Measurements from ENCODE around the gene CARD10. TPM values are rescaled to one million over a fixed set of nuclear protein-coding genes. Genes with fewer than 3 reads are reported as not detected.
"Not testable (repeated sequence)": the region's sequence is repeated elsewhere in the genome, so short reads cannot be mapped to it uniquely, and the experiment has no call there.

Gene CARD10
- total RNA-seq, 1 donor from 2014 or later = 13.5 TPM

DNA sequence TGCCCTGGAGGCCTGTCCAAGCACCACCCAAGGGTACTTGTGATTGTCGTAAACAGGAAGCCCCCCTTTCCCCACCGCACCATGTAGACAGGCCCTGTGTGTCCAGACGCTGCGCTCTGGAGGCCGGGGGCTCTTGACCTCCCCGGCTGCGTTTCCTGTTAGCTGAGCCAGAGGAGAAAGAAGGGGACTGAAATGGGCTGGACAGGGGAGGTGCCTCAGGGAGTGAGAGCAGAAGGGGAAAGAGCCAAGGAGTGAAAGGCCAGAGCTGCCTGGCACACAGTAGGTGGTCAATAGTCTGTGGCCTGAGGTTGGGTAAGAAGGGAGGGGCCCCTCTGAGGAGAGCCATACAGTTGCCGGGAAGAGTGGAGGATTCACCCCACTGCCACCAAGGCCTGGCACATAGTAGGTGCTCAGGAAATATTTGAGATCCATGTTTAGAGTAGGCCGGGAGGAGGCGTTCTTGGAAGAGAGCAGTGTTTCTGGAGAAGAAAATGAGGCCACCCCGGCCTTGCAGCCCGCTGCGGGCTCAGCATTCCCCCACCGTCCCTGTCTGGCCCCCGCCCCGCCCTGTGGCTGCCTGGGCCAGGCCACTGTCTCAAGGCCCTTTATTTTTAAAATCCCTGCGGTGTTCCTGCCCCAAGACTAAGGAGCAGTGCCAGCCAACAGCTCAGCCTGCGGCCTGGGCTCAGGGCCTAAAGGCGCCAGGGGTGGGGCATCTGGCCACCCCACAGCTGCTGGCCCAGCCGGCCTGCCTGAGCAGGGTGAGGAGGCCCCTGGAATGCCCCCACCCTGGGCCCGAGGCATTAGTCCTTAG lies 27.4 kb upstream of the CARD10 start:
- no peaks in the 10 kb centered on the region for H3K36me3 Mint-ChIP-seq (ENCODE audit: low read depth)
- DNase-seq (ENCODE audit: low spot score) = no peak
- TF ChIP-seq, protein P1, sequence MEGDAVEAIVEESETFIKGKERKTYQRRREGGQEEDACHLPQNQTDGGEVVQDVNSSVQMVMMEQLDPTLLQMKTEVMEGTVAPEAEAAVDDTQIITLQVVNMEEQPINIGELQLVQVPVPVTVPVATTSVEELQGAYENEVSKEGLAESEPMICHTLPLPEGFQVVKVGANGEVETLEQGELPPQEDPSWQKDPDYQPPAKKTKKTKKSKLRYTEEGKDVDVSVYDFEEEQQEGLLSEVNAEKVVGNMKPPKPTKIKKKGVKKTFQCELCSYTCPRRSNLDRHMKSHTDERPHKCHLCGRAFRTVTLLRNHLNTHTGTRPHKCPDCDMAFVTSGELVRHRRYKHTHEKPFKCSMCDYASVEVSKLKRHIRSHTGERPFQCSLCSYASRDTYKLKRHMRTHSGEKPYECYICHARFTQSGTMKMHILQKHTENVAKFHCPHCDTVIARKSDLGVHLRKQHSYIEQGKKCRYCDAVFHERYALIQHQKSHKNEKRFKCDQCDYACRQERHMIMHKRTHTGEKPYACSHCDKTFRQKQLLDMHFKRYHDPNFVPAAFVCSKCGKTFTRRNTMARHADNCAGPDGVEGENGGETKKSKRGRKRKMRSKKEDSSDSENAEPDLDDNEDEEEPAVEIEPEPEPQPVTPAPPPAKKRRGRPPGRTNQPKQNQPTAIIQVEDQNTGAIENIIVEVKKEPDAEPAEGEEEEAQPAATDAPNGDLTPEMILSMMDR (IDR thresholded peaks at IDR 0.05) = peak; percentile 73
- H3K4me3 Mint-ChIP-seq (ENCODE audit: unreplicated experiment) = no peak overlapping the region
- H3K27ac Mint-ChIP-seq (ENCODE audit: unreplicated experiment) = peak overlapping the region; percentile 99
- peaks cover 73% of the 10 kb centered on the region for H3K4me1 Mint-ChIP-seq (ENCODE audit: low read depth)
- H3K27me3 Mint-ChIP-seq (ENCODE audit: low read depth) = no peaks in the 10 kb centered on the region
- no peaks in the 10 kb centered on the region for H3K9me3 Mint-ChIP-seq (ENCODE audit: low read depth)

DNA sequence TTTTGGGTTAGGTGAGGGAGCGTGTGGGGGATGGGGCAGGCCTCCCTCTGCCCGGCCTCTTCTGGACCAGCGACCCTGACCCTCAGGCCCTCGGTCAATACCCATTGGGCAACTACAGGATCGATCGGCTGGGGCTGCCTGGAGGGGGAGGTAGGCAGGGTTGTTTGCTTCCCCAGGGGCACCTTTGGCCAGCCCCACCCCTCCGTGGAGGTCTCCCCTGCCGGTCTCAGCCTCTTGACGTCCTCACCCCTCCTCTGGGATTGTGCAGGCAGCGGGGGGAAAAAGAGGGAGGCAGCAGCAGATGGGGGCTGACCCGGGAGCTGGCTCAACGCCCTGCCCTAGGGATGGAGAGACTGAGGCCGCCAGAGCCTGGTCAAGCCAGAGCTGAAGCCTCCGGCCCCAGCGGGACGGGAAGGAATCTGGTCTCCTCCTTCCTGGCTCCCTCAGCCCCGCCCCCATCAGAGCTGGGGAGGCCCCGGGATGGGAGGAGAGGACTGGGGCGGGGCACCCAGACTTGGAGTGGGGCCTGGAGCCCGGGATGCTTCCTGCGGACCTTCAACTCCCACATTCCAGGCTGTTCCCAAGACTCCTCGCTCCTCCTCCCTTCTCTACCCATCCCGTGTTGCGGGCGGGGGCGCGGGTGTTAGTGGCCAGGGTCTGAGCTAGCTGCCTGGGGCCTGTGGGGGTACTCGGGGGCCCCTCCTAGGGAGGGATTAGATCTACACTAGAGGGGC lies 26.7 kb upstream of the CARD10 start:
- H3K4me3 Mint-ChIP-seq (ENCODE audit: unreplicated experiment) = peak overlapping the region; percentile 47
- peak overlapping the region; percentile 99 for H3K27ac Mint-ChIP-seq (ENCODE audit: unreplicated experiment)
- no peaks in the 10 kb centered on the region for H3K36me3 Mint-ChIP-seq (ENCODE audit: low read depth)
- DNase-seq (ENCODE audit: low spot score) = peak; percentile 99
- H3K9me3 Mint-ChIP-seq (ENCODE audit: low read depth) = no peaks in the 10 kb centered on the region
- H3K4me1 Mint-ChIP-seq (ENCODE audit: low read depth) = peaks cover 71% of the 10 kb centered on the region
- TF ChIP-seq, protein P1 (IDR thresholded peaks at IDR 0.05) = no peak
- H3K27me3 Mint-ChIP-seq (ENCODE audit: low read depth) = no peaks in the 10 kb centered on the region

DNA sequence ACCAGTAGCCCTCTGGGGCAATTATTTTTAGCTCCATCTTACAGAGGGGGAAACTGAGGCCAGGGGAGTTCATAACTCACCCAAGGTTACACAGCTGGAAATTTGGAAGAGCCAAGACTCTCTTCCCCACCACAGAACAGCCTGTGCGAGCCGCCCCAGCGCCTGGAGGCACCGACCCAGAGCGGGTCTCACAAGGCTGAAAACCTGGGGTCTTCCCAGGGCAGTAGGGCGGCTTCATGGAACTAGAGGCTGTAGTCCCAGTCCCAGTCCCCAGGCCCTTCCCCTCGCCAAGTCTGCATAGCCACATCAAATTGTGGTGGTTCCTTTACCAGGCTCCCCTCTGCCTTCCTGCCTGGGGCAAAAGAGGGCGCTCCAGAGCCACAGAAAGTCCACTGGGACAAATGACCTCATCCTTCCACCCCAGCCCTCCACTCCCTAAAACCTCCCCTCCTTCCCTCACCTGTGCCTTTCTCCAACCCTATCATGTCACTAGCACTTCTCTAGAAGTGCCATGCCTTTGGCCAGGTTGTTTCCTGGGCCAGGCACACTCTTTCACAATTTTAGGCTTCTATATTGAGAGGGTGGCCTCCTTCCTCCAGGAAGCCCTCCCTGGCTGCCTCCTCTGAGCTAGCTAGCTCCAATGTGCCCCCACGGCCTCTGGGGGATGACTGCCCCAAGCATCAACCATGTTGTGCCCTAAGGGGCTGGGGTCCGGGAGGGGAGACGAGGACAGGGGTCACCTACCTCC lies 25.9 kb upstream of the CARD10 start:
- peak overlapping the region; percentile 47 for H3K4me3 Mint-ChIP-seq (ENCODE audit: unreplicated experiment)
- H3K36me3 Mint-ChIP-seq (ENCODE audit: low read depth) = no peaks in the 10 kb centered on the region
- no peaks in the 10 kb centered on the region for H3K9me3 Mint-ChIP-seq (ENCODE audit: low read depth)
- peaks cover 69% of the 10 kb centered on the region for H3K4me1 Mint-ChIP-seq (ENCODE audit: low read depth)
- TF ChIP-seq, protein P1 (IDR thresholded peaks at IDR 0.05) = peak; percentile 88
- no peaks in the 10 kb centered on the region for H3K27me3 Mint-ChIP-seq (ENCODE audit: low read depth)
- DNase-seq (ENCODE audit: low spot score) = no peak
- H3K27ac Mint-ChIP-seq (ENCODE audit: unreplicated experiment) = peak overlapping the region; percentile 99

DNA sequence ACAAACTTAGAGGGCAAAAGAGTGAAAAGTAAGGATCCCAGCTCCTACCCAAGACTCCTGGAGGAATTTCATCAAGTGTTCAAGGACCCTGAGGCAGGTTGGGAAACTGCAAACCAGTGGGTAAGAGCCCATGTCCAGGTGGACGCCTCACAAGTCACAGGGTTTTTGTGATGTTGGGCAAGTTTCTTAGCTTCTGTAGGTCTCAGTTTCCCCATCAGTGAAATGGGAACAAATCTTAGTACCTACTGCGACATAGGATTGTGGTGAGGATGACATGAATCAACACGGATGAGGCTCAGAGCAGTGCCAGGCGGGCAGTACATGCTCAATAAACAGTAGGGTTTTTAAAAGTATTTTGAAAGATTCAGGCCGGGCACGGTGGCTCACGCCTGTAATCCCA lies 23.7 kb upstream of the CARD10 start:
- DNase-seq (ENCODE audit: low spot score) = no peak
- TF ChIP-seq, protein P1 (IDR thresholded peaks at IDR 0.05) = no peak
- no peaks in the 10 kb centered on the region for H3K27me3 Mint-ChIP-seq (ENCODE audit: low read depth)
- H3K4me3 Mint-ChIP-seq (ENCODE audit: unreplicated experiment) = no peak overlapping the region
- peaks cover 57% of the 10 kb centered on the region for H3K4me1 Mint-ChIP-seq (ENCODE audit: low read depth)
- H3K27ac Mint-ChIP-seq (ENCODE audit: unreplicated experiment) = no peak overlapping the region
- H3K9me3 Mint-ChIP-seq (ENCODE audit: low read depth) = no peaks in the 10 kb centered on the region
- H3K36me3 Mint-ChIP-seq (ENCODE audit: low read depth) = no peaks in the 10 kb centered on the region

DNA sequence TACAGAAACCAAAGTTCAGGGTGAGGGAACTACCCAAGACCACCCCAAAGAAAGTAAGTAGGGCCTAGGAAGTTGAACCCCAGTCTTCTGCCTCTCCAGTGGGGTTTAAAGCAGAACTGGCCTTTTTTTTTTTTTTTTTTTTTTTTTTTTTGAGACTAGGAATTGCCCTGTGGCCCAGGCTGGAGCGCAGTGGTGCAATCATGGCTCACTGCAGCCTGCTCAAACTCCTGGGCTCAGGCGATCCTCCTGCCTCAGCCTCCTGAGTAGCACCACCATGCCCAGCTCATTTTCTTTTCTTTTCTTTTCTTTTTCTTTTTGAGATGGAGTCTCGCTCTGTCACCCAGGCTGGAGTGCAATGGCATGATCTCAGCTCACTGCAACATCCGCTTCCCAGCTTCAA lies 23.2 kb upstream of the CARD10 start:
- not testable (repeated sequence) for H3K4me3 Mint-ChIP-seq (ENCODE audit: unreplicated experiment); H3K27me3 Mint-ChIP-seq (ENCODE audit: low read depth); H3K9me3 Mint-ChIP-seq (ENCODE audit: low read depth); H3K27ac Mint-ChIP-seq (ENCODE audit: unreplicated experiment); H3K36me3 Mint-ChIP-seq (ENCODE audit: low read depth); DNase-seq (ENCODE audit: low spot score)
- peaks cover 52% of the 10 kb centered on the region for H3K4me1 Mint-ChIP-seq (ENCODE audit: low read depth)

DNA sequence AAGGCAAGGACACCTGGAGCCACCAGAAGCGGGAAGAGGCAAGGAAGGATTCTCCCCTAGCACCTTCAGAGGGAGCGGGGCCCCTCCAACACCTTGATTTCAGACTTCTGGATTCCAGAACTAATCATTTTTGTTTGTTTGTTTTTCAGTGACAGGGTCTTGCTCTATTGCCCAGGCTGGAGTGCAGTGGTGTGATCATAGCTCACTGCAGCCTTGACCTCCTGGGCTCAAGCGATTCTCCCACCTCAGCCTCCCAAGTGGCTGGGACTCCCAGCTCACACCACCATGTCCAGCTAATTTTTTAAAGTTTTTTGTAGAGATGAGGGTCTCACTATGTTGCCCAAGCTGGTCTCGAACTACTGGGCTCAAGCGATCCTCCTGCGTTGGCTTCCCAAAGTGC lies 20.6 kb upstream of the CARD10 start:
- not testable (repeated sequence) for H3K4me3 Mint-ChIP-seq (ENCODE audit: unreplicated experiment); H3K27me3 Mint-ChIP-seq (ENCODE audit: low read depth); DNase-seq (ENCODE audit: low spot score); H3K36me3 Mint-ChIP-seq (ENCODE audit: low read depth); H3K9me3 Mint-ChIP-seq (ENCODE audit: low read depth); H3K27ac Mint-ChIP-seq (ENCODE audit: unreplicated experiment)
- peaks cover 28% of the 10 kb centered on the region for H3K4me1 Mint-ChIP-seq (ENCODE audit: low read depth)
